Keratinocyte (primary cell): ENCODE data around the gene SLC17A5.
"Not testable (repeated sequence)": the region's sequence is repeated elsewhere in the genome, so short reads cannot be mapped to it uniquely, and the experiment has no call there.

Source experiments
- CTCF ChIP-seq, 3 experiments: IDR thresholded peaks in 1 of 3; conservative IDR thresholded peaks in 1 of 3; optimal IDR thresholded peaks in 1 of 3; 2 replicates in 2 of 3; 3 replicates in 1 of 3; pipeline versions ENCODE3 to v1.5.1; 2011; ENCODE audit warnings: low read length in 3 of 3, mild to moderate bottlenecking in 3 of 3, moderate library complexity in 2 of 3, control low read depth in 1 of 3, inconsistent platforms in 1 of 3; ENCODE audit not compliant: insufficient read depth in 2 of 3; ENCODE audit errors: extremely low read depth in 1 of 3
- EZH2 ChIP-seq: IDR thresholded peaks from one replicate; pipeline ENCODE4 v1.6.1; 2012; ENCODE audit warnings: inconsistent platforms, mild to moderate bottlenecking, low read length, moderate library complexity

- not testable (repeated sequence) for TF ChIP-seq CTCF (optimal IDR thresholded peaks at IDR 0.05 in 1 of 3, IDR thresholded peaks at IDR 0.05 in 1 of 3, conservative IDR thresholded peaks at IDR 0.05 in 1 of 3; ENCODE audit: extremely low read depth in 1 of 3, insufficient read depth in 2 of 3, low read length in 3 of 3); EZH2
Measured at GRCh38 chr6:73679846-73680245, 26.1 kb upstream of the SLC17A5 start.
